ENCODE results near the gene NPM1.
"Not testable (repeated sequence)": the region's sequence is repeated elsewhere in the genome, so short reads cannot be mapped to it uniquely, and the experiment has no call there.

The NPM1 gene

GRCh38 chr5:171413153-171413910, 25.7 kb downstream of the NPM1 start:
- DNase-seq (ENCODE audit: low read depth) = no peak

- not testable (repeated sequence) for DNase-seq (ENCODE audit: low read depth)
These were observed 26.3 kb downstream of the NPM1 start for GRCh38 chr5:171413993-171414392.

- peak; percentile 52 for DNase-seq (ENCODE audit: low read depth)
These were observed 27.6 kb downstream of the NPM1 start for GRCh38 chr5:171415115-171415730.

- DNase-seq (ENCODE audit: low read depth) = no peak
These were observed 28.8 kb downstream of the NPM1 start for GRCh38 chr5:171416160-171417049.

- DNase-seq (ENCODE audit: low read depth) = peak; percentile 85
These were observed 30.8 kb downstream of the NPM1 start for GRCh38 chr5:171418316-171418981.

GRCh38 chr5:171418982-171419687, 31.5 kb downstream of the NPM1 start, which contains the start of gene FGF18:
Gene FGF18 (plus strand): TSS chr5:171419647. CDS start chr5:171420200, 553 bp downstream.
- DNase-seq (ENCODE audit: low read depth) = peak; percentile 77

- DNase-seq (ENCODE audit: low read depth) = peak; percentile 47
These were observed 32.2 kb downstream of the NPM1 start for GRCh38 chr5:171419688-171420430.

- DNase-seq (ENCODE audit: low read depth) = peak; percentile 35
These were observed 33.0 kb downstream of the NPM1 start for GRCh38 chr5:171420431-171421241.

- no peak for DNase-seq (ENCODE audit: low read depth)
These were observed 33.9 kb downstream of the NPM1 start for GRCh38 chr5:171421331-171422262.

- no peak for DNase-seq (ENCODE audit: low read depth)
These were observed 34.8 kb downstream of the NPM1 start for GRCh38 chr5:171422495-171422894.

GRCh38 chr5:171422902-171423663, 35.4 kb downstream of the NPM1 start:
- DNase-seq (ENCODE audit: low read depth) = no peak

GRCh38 chr5:171424726-171425125, 37.1 kb downstream of the NPM1 start:
- no peak for DNase-seq (ENCODE audit: low read depth)

- DNase-seq (ENCODE audit: low read depth) = no peak
These were observed 38.1 kb downstream of the NPM1 start for GRCh38 chr5:171425596-171426244.

- DNase-seq (ENCODE audit: low read depth) = no peak
These were observed 38.6 kb downstream of the NPM1 start for GRCh38 chr5:171426266-171426665.

- no peak for DNase-seq (ENCODE audit: low read depth)
These were observed 39.0 kb downstream of the NPM1 start for GRCh38 chr5:171426680-171427079.

GRCh38 chr5:171427318-171428167, 39.9 kb downstream of the NPM1 start:
- no peak for DNase-seq (ENCODE audit: low read depth)
